HEK293 (cell line): ENCODE data around the gene HEG1.

Experiments used
- CTCF ChIA-PET: fragments of 350-600 bp; formaldehyde crosslinking; extraction: SDS; loops from one replicate; lab custom pipeline; 2021; ENCODE audit warnings: antibody characterized with exemption; lab: Yijun Ruan, JAX
- POLR2A ChIA-PET: fragments of 300-600 bp; formaldehyde crosslinking; extraction: SDS; loops from one replicate; lab custom pipeline; 2020; ENCODE audit warnings: antibody characterized with exemption, inconsistent platforms; lab: Yijun Ruan, JAX
- H3K27ac ChIP-seq: fragments of 200-500 bp; sonication (Bioruptor generic); 2 replicates; pipeline ENCODE4 v1.5.1; 2014; ENCODE audit warnings: low read depth, low read length, control low read depth, inconsistent platforms; ENCODE audit errors: extremely low read depth
- H3K36me3 ChIP-seq, 2 experiments: fragments of 200-500 bp in 1 of 2; sonication (Bioruptor generic) in 1 of 2; 1 replicate in 1 of 2; 2 replicates in 1 of 2; pipeline ENCODE4 v1.5.1; 2014 to 2017; ENCODE audit warnings: inconsistent platforms in 2 of 2, low read length in 2 of 2; ENCODE audit not compliant: control insufficient read depth in 2 of 2, insufficient read depth in 1 of 2
- H3K4me1 ChIP-seq: fragments of 200-500 bp; sonication (Bioruptor generic); 2 replicates; pipeline ENCODE4 v1.5.1; 2014; ENCODE audit warnings: mild to moderate bottlenecking, low read length, inconsistent platforms; ENCODE audit not compliant: control insufficient read depth, insufficient read depth
- H3K4me3 ChIP-seq: 2 replicates; pipeline ENCODE4 v1.5.1; 2011; ENCODE audit warnings: low read depth, mild to moderate bottlenecking, control low read depth, low read length, moderate library complexity
- H3K9me3 ChIP-seq: fragments of 200-500 bp; sonication (Bioruptor generic); 2 replicates; pipeline ENCODE4 v1.5.1; 2014; ENCODE audit warnings: low read depth, low read length, inconsistent platforms; ENCODE audit not compliant: control insufficient read depth, insufficient read depth
- FEZF1 ChIP-seq: fragments of 450-650 bp; formaldehyde crosslinking; IDR thresholded peaks from 2 replicates; pipeline ENCODE4 v1.5.1; 2016; ENCODE audit warnings: missing biosample characterization, missing genetic modification characterization
- IKZF3 ChIP-seq: fragments of 450-650 bp; IDR thresholded peaks from 2 replicates; pipeline ENCODE4 v1.5.0; 2018; ENCODE audit warnings: missing biosample characterization, mild to moderate bottlenecking, missing genetic modification characterization, moderate library complexity
- KLF10 ChIP-seq: fragments of 450-650 bp; IDR thresholded peaks from 2 replicates; pipeline ENCODE4 v1.5.1; 2018; ENCODE audit warnings: missing biosample characterization, mild to moderate bottlenecking, missing genetic modification characterization
- OSR2 ChIP-seq: fragments of 450-650 bp; formaldehyde crosslinking; IDR thresholded peaks from 2 replicates; pipeline ENCODE4 v1.5.1; 2016; ENCODE audit warnings: missing biosample characterization, missing genetic modification characterization
- PRDM6 ChIP-seq: fragments of 450-650 bp; formaldehyde crosslinking; IDR thresholded peaks from 2 replicates; pipeline ENCODE4 v1.5.1; 2017; ENCODE audit warnings: missing biosample characterization, missing genetic modification characterization
- SP3 ChIP-seq: fragments of 450-650 bp; formaldehyde crosslinking; IDR thresholded peaks from 2 replicates; pipeline ENCODE4 v1.5.1; 2016; ENCODE audit warnings: missing biosample characterization, missing genetic modification characterization
- ZBTB48 ChIP-seq: fragments of 450-650 bp; formaldehyde crosslinking; IDR thresholded peaks from 2 replicates; pipeline ENCODE4 v1.5.1; 2016; ENCODE audit warnings: missing biosample characterization, missing genetic modification characterization
- ZBTB8A ChIP-seq: fragments of 450-650 bp; formaldehyde crosslinking; IDR thresholded peaks from 2 replicates; pipeline ENCODE4 v1.5.1; 2016; ENCODE audit warnings: missing biosample characterization, missing genetic modification characterization
- ZNF211 ChIP-seq: fragments of 450-650 bp; formaldehyde crosslinking; IDR thresholded peaks from 2 replicates; pipeline ENCODE4 v1.5.1; 2016; ENCODE audit warnings: low read depth, missing biosample characterization, missing genetic modification characterization
- ZNF302 ChIP-seq: fragments of 450-650 bp; formaldehyde crosslinking; IDR thresholded peaks from 2 replicates; pipeline ENCODE4 v1.5.1; 2016; ENCODE audit warnings: missing biosample characterization, missing genetic modification characterization, low read depth
- ZNF37A ChIP-seq: fragments of 450-650 bp; IDR thresholded peaks from 2 replicates; pipeline ENCODE4 v1.5.1; 2018; ENCODE audit warnings: missing biosample characterization, missing genetic modification characterization
- ZNF423 ChIP-seq: fragments of 450-650 bp; formaldehyde crosslinking; IDR thresholded peaks from 2 replicates; pipeline ENCODE4 v1.5.1; 2016; ENCODE audit warnings: missing biosample characterization, missing genetic modification characterization
- ZNF549 ChIP-seq: fragments of 450-650 bp; IDR thresholded peaks from 2 replicates; pipeline ENCODE4 v1.5.1; 2018; ENCODE audit warnings: missing biosample characterization, missing genetic modification characterization, mild to moderate bottlenecking, inconsistent platforms, moderate library complexity
- ZNF571 ChIP-seq: fragments of 450-650 bp; formaldehyde crosslinking; IDR thresholded peaks from 2 replicates; pipeline ENCODE4 v1.5.0; 2017; ENCODE audit warnings: missing biosample characterization, missing genetic modification characterization
- ZNF623 ChIP-seq: fragments of 450-650 bp; formaldehyde crosslinking; IDR thresholded peaks from 2 replicates; pipeline ENCODE4 v1.5.1; 2016; ENCODE audit warnings: missing biosample characterization, missing genetic modification characterization
- ZNF629 ChIP-seq: fragments of 450-650 bp; formaldehyde crosslinking; IDR thresholded peaks from 2 replicates; pipeline ENCODE4 v1.5.1; 2017; ENCODE audit warnings: missing biosample characterization, missing genetic modification characterization
- ZNF658 ChIP-seq: fragments of 450-650 bp; formaldehyde crosslinking; IDR thresholded peaks from 2 replicates; pipeline ENCODE4; 2016; ENCODE audit warnings: missing biosample characterization, missing genetic modification characterization
- ZNF76 ChIP-seq: fragments of 450-650 bp; formaldehyde crosslinking; IDR thresholded peaks from 2 replicates; pipeline ENCODE4; 2016; ENCODE audit warnings: low read depth, missing biosample characterization, missing genetic modification characterization, borderline replicate concordance
- ZNF843 ChIP-seq: fragments of 450-650 bp; formaldehyde crosslinking; IDR thresholded peaks from 2 replicates; pipeline ENCODE4 v1.5.1; 2016; ENCODE audit warnings: missing biosample characterization, missing genetic modification characterization
- TF ChIP-seq, protein P1 (sequence below): fragments of 450-650 bp; formaldehyde crosslinking; IDR thresholded peaks from 2 replicates; pipeline ENCODE4 v1.5.1; 2016; ENCODE audit warnings: missing biosample characterization, missing genetic modification characterization, low read depth
- TF ChIP-seq, protein P2 (sequence below): fragments of 450-650 bp; formaldehyde crosslinking; IDR thresholded peaks from 2 replicates; pipeline ENCODE4 v1.5.1; 2017; ENCODE audit warnings: missing biosample characterization, mild to moderate bottlenecking, missing genetic modification characterization, moderate library complexity
- TF ChIP-seq, protein P3 (sequence below): fragments of 450-650 bp; formaldehyde crosslinking; IDR thresholded peaks from 2 replicates; pipeline ENCODE4 v1.5.1; 2016; ENCODE audit warnings: missing biosample characterization, missing genetic modification characterization

Gene HEG1

GRCh38 chr3:125008766-125009165 lies 47.0 kb downstream of the HEG1 start (continued):
- TF ChIP-seq, protein P1, sequence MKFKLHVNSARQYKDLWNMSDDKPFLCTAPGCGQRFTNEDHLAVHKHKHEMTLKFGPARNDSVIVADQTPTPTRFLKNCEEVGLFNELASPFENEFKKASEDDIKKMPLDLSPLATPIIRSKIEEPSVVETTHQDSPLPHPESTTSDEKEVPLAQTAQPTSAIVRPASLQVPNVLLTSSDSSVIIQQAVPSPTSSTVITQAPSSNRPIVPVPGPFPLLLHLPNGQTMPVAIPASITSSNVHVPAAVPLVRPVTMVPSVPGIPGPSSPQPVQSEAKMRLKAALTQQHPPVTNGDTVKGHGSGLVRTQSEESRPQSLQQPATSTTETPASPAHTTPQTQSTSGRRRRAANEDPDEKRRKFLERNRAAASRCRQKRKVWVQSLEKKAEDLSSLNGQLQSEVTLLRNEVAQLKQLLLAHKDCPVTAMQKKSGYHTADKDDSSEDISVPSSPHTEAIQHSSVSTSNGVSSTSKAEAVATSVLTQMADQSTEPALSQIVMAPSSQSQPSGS (tag by site-specific recombination) = no peak
- TF ChIP-seq KLF10 (tag by site-specific recombination) = no peak
- TF ChIP-seq ZNF623 (tag by site-specific recombination) = no peak

DNA sequence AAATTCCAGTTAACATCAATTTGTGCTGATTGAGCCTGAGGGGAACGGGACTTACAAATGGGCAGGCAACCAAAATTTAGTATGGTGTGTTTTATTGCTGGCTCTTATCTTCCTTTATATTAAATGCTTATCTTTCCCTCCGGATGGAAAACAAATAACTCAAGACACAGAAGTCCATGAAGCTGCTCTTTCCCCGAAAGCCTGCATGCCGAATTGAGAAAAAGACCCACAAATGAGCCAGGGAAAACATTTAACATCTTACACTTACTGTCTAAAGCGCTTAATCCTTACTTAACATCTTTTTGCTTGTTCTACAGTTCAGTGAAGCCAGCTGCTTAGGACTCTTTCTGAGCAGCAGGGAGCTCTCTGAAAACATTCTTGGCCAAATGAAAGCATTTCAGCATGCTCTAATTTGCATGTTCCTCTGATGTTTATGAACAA lies 49.5 kb downstream of the HEG1 start:
- peaks cover 3 to 85% of the 10 kb centered on the region in 2 experiments for H3K36me3 ChIP-seq
- H3K9me3 ChIP-seq = no peaks in the 10 kb centered on the region
- H3K27ac ChIP-seq = no peak overlapping the region
- TF ChIP-seq ZNF423 (tag by site-specific recombination) (no peak), ZNF76 (tag by site-specific recombination) (no peak), ZNF843 (tag by site-specific recombination) (peak; percentile 72), FEZF1 (tag by site-specific recombination) (peak; percentile 92), ZNF629 (tag by site-specific recombination) (no peak), ZNF658 (no peak), ZBTB8A (no peak), PRDM6 (tag by site-specific recombination) (peak; percentile 81), ZNF211 (tag by site-specific recombination) (no peak), SP3 (tag by site-specific recombination) (no peak), ZNF571 (no peak), ZNF37A (no peak), OSR2 (tag by site-specific recombination) (no peak), ZNF549 (tag by site-specific recombination) (no peak), ZNF302 (tag by site-specific recombination) (no peak), IKZF3 (tag by site-specific recombination) (no peak), ZBTB48 (tag by site-specific recombination) (no peak)
- TF ChIP-seq, protein P2, sequence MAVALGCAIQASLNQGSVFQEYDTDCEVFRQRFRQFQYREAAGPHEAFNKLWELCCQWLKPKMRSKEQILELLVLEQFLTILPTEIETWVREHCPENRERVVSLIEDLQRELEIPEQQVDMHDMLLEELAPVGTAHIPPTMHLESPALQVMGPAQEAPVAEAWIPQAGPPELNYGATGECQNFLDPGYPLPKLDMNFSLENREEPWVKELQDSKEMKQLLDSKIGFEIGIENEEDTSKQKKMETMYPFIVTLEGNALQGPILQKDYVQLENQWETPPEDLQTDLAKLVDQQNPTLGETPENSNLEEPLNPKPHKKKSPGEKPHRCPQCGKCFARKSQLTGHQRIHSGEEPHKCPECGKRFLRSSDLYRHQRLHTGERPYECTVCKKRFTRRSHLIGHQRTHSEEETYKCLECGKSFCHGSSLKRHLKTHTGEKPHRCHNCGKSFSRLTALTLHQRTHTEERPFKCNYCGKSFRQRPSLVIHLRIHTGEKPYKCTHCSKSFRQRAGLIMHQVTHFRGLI (tag by site-specific recombination) = no peak
- TF ChIP-seq, protein P3, sequence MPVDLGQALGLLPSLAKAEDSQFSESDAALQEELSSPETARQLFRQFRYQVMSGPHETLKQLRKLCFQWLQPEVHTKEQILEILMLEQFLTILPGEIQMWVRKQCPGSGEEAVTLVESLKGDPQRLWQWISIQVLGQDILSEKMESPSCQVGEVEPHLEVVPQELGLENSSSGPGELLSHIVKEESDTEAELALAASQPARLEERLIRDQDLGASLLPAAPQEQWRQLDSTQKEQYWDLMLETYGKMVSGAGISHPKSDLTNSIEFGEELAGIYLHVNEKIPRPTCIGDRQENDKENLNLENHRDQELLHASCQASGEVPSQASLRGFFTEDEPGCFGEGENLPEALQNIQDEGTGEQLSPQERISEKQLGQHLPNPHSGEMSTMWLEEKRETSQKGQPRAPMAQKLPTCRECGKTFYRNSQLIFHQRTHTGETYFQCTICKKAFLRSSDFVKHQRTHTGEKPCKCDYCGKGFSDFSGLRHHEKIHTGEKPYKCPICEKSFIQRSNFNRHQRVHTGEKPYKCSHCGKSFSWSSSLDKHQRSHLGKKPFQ (tag by site-specific recombination) = 0 out of 2 replicates have a peak, but pooled peaks have one; percentile 20
- H3K4me1 ChIP-seq = peaks cover 4% of the 10 kb centered on the region; the same call in 1 of the 2 replicates
- ChIA-PET CTCF (no interaction called here), POLR2A (no interaction called here)
- H3K4me3 ChIP-seq = no peak overlapping the region
